Measurements from ENCODE around the gene TUBGCP2. TPM values are rescaled to one million over a fixed set of nuclear protein-coding genes. Genes with fewer than 3 reads are reported as not detected.

The TUBGCP2 gene
- total RNA-seq, 4 donors from 2014 or later, result 35.8 to 47.3 (median 38.8) TPM

DNA sequence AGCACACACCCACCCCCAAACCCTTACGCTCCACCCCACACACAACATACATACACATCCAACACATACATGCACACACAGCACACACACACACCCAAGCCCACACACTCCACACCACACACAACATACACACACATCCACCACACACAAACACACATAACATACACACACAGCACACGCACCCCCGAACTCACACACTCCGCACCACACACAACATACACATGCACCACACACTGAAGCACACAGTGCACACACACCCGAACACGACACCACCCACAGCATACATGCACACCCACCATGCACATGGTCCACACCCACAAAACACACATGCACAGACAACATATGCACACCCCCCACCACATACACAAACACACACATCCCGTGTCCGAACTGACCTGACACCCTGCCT is 40.5 kb upstream of the TUBGCP2 start:
- 81 to 83% methylated on average over 6 to 8 of the region's 8 CpGs for WGBS, 2 donors (ENCODE audit: low coverage in 1 of 2)
- peaks cover 86% of the 10 kb centered on the region for H3K27me3 ChIP-seq
- TF ChIP-seq POLR2A (IDR thresholded peaks at IDR 0.05) (no peak), POLR2AphosphoS5 (IDR thresholded peaks at IDR 0.05) (no peak), CTCF (IDR thresholded peaks at IDR 0.05) (no peak), EP300 (IDR thresholded peaks at IDR 0.05) (no peak)
- no peaks in the 10 kb centered on the region for H3K4me1 ChIP-seq
- no peaks in the 10 kb centered on the region for H3K9me3 ChIP-seq
- no peak overlapping the region for H3K27ac ChIP-seq
- ATAC-seq, result no peak
- H3K36me3 ChIP-seq, result no peaks in the 10 kb centered on the region
- H3K4me3 ChIP-seq, result no peak overlapping the region

DNA sequence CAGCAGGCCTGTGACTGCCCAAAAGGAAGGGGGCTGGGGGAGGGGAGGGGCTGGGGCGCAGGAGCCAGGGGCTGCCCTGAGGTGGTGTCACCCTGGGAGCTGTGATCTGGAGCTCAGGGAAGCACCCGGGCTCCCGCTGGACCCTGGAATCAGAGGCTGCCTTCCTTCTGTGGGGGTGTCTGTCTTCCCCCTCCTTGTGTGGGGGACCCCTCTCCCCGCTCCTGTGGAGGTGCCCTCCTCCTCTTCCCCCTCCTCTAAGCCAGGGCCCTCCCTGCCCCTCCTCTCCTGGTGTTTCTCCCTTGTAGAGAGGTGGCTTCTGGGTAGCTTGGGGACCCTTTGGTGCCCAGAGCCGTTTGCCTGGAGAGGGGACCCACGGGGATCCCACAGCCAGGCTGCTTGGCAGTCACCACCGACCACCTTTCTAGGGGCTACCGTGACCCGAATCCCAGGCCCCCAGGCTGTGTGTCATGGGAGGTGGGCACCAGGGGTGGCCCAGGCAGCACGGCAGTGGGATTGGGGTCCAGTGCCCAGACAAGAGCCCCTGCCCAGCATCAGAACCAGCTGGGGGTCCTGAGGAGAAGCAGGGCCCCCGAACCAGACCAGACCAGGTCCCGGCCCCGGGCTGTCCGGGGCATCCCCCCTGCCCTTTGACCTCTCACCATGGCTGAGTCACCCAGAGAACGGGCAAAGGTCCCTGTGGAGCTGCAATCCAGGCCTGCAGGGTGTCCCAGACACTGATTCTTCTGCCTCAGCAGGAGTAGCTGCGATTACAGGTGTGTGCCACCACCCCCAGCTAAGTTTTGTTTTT is 39.2 kb upstream of the TUBGCP2 start:
- Histone ChIP-seq H3K36me3 (no peaks in the 10 kb centered on the region), H3K4me1 (no peaks in the 10 kb centered on the region), H3K27ac (no peak overlapping the region), H3K4me3 (no peak overlapping the region), H3K27me3 (peaks cover 89% of the 10 kb centered on the region), H3K9me3 (no peaks in the 10 kb centered on the region)
- WGBS, 2 donors (ENCODE audit: low coverage in 1 of 2), result 41 to 80% methylated on average over 1 to 6 of the region's 16 CpGs
- TF ChIP-seq POLR2A (IDR thresholded peaks at IDR 0.05) (no peak), EP300 (IDR thresholded peaks at IDR 0.05) (no peak), POLR2AphosphoS5 (IDR thresholded peaks at IDR 0.05) (no peak), CTCF (IDR thresholded peaks at IDR 0.05) (no peak)
- ATAC-seq, result no peak

DNA sequence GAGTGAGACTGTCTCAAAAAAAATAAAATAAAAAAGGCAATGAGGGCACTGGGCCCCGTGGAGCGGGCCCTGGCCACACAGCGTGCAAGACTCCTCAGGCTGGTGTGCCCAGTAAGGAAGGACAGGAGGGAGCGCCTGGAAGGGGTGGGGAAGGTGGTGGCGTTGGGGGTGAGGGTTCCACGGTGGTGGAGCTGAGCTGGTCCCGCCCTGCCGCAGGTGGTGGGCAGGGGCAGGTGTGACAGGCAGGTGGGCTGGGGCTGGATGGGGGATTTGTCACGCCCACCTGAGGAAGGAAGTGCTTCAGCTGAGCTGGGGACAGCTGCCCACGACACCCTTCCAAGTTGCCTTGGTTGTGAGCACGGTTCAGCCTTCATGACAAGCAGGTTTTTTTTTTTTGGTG is 37.7 kb upstream of the TUBGCP2 start:
- no peaks in the 10 kb centered on the region for H3K4me1 ChIP-seq
- ATAC-seq, result no peak
- no peak overlapping the region for H3K4me3 ChIP-seq
- TF ChIP-seq CTCF (IDR thresholded peaks at IDR 0.05) (no peak), POLR2A (IDR thresholded peaks at IDR 0.05) (no peak), EP300 (IDR thresholded peaks at IDR 0.05) (no peak), POLR2AphosphoS5 (IDR thresholded peaks at IDR 0.05) (no peak)
- H3K36me3 ChIP-seq, result no peaks in the 10 kb centered on the region
- no peak overlapping the region for H3K27ac ChIP-seq
- H3K9me3 ChIP-seq, result no peaks in the 10 kb centered on the region
- H3K27me3 ChIP-seq, result peaks cover 95% of the 10 kb centered on the region
- WGBS, 2 donors (ENCODE audit: low coverage in 1 of 2), result 43 to 47% methylated on average over 2 to 11 of the region's 11 CpGs

GRCh38 chr10:133344236-133344635 is 35.6 kb upstream of the TUBGCP2 start:
- Histone ChIP-seq H3K4me3 (no peak overlapping the region), H3K27me3 (peaks cover 95% of the 10 kb centered on the region), H3K36me3 (no peaks in the 10 kb centered on the region), H3K27ac (no peak overlapping the region), H3K9me3 (no peaks in the 10 kb centered on the region), H3K4me1 (no peaks in the 10 kb centered on the region)
- TF ChIP-seq CTCF (IDR thresholded peaks at IDR 0.05) (no peak), EP300 (IDR thresholded peaks at IDR 0.05) (no peak), POLR2A (IDR thresholded peaks at IDR 0.05) (no peak), POLR2AphosphoS5 (IDR thresholded peaks at IDR 0.05) (no peak)
- WGBS, 2 donors (ENCODE audit: low coverage in 1 of 2), result 40 to 62% methylated on average over 2 to 5 of the region's 5 CpGs
- no peak for ATAC-seq

DNA sequence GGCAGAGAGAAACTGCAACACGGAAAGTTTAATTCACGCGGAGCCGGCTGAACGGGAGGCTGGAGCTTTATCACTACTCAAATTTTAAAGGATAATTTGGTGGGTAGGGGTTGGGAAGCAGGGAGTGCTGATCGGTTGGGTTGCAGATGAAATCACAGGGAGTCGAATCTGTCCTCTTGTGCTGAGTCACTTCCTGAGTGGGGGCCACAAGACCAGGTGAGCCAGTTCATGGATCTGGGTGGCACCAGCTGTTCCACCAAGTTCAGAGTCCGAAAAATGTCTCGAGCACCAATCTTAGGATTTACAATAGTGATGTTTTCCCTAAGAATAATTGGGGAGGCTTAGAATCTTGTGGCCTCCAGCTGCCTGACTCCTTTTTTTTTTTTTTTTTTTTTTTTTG is 34.9 kb upstream of the TUBGCP2 start:
- H3K4me3 ChIP-seq, result no peak overlapping the region
- WGBS, 2 donors (ENCODE audit: low coverage in 1 of 2), result 47 to 76% methylated on average over 4 to 8 of the region's 9 CpGs
- peaks cover 96% of the 10 kb centered on the region for H3K27me3 ChIP-seq
- no peaks in the 10 kb centered on the region for H3K4me1 ChIP-seq
- TF ChIP-seq POLR2AphosphoS5 (IDR thresholded peaks at IDR 0.05), result no peak
- TF ChIP-seq CTCF (IDR thresholded peaks at IDR 0.05), result no peak
- TF ChIP-seq POLR2A (IDR thresholded peaks at IDR 0.05), result no peak
- no peak for TF ChIP-seq EP300 (IDR thresholded peaks at IDR 0.05)
- no peak for ATAC-seq
- no peak overlapping the region for H3K27ac ChIP-seq
- no peaks in the 10 kb centered on the region for H3K9me3 ChIP-seq
- H3K36me3 ChIP-seq, result no peaks in the 10 kb centered on the region
